Endothelial cell (in vitro differentiated cells): ENCODE results near the gene CHST3. TPM values are rescaled to one million over a fixed set of nuclear protein-coding genes. Genes with fewer than 3 reads are reported as not detected.

ENCODE experiments used
- DNase-seq: peaks from one replicate; pipeline ENCODE4 v3.0.0; 2021; ENCODE audit warnings: low spot score
- H3K27ac Mint-ChIP-seq: one replicate; pipeline ENCODE4 v1.8.0; 2021; ENCODE audit warnings: mixed read lengths, inconsistent platforms; ENCODE audit not compliant: unreplicated experiment
- H3K27me3 Mint-ChIP-seq: one replicate; pipeline ENCODE4 v1.8.0; 2021; ENCODE audit warnings: mild to moderate bottlenecking, moderate library complexity, mixed read lengths, inconsistent platforms; ENCODE audit not compliant: unreplicated experiment
- H3K36me3 Mint-ChIP-seq: one replicate; pipeline ENCODE4 v1.8.0; 2021; ENCODE audit warnings: mild to moderate bottlenecking, low read depth, mixed read lengths, inconsistent platforms; ENCODE audit not compliant: unreplicated experiment
- H3K4me1 Mint-ChIP-seq: one replicate; pipeline ENCODE4 v1.8.0; 2021; ENCODE audit warnings: mild to moderate bottlenecking, mixed read lengths, inconsistent platforms; ENCODE audit not compliant: unreplicated experiment
- H3K4me3 Mint-ChIP-seq: one replicate; pipeline ENCODE4 v1.8.0; 2021; ENCODE audit warnings: mild to moderate bottlenecking, mixed read lengths, inconsistent platforms; ENCODE audit not compliant: unreplicated experiment
- H3K9me3 Mint-ChIP-seq: one replicate; pipeline ENCODE4 v1.8.0; 2021; ENCODE audit warnings: mixed read lengths, inconsistent platforms; ENCODE audit not compliant: unreplicated experiment
- total RNA-seq: library from RNA; stranded (reverse); fragmentation: NEBNext Ultra II Directional; extraction: Animal tissue kit (Norgen Biotek cat#: 25700); gene quantifications from one replicate; pipeline ENCODE4 v1.2.1, GENCODE V29; 2021; ENCODE audit not compliant: unreplicated experiment
- TF ChIP-seq, protein P1 (sequence below): fragments of 200-600 bp; sonication (generic); IDR thresholded peaks from one replicate; pipeline ENCODE4 v1.5.0; 2021; ENCODE audit warnings: antibody characterized with exemption; ENCODE audit not compliant: unreplicated experiment

CHST3 gene
- total RNA-seq, 1 donor from 2014 or later: 3.8 TPM

GRCh38 chr10:71970869-71971268 is 6.7 kb downstream of the CHST3 start:
- H3K4me1 Mint-ChIP-seq: peaks cover 4% of the 10 kb centered on the region
- no peak overlapping the region for H3K4me3 Mint-ChIP-seq
- no peak overlapping the region for H3K27ac Mint-ChIP-seq
- TF ChIP-seq, protein P1, sequence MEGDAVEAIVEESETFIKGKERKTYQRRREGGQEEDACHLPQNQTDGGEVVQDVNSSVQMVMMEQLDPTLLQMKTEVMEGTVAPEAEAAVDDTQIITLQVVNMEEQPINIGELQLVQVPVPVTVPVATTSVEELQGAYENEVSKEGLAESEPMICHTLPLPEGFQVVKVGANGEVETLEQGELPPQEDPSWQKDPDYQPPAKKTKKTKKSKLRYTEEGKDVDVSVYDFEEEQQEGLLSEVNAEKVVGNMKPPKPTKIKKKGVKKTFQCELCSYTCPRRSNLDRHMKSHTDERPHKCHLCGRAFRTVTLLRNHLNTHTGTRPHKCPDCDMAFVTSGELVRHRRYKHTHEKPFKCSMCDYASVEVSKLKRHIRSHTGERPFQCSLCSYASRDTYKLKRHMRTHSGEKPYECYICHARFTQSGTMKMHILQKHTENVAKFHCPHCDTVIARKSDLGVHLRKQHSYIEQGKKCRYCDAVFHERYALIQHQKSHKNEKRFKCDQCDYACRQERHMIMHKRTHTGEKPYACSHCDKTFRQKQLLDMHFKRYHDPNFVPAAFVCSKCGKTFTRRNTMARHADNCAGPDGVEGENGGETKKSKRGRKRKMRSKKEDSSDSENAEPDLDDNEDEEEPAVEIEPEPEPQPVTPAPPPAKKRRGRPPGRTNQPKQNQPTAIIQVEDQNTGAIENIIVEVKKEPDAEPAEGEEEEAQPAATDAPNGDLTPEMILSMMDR: no peak
- H3K36me3 Mint-ChIP-seq: no peaks in the 10 kb centered on the region
- DNase-seq: no peak
- peaks cover 8% of the 10 kb centered on the region for H3K27me3 Mint-ChIP-seq
- no peaks in the 10 kb centered on the region for H3K9me3 Mint-ChIP-seq

GRCh38 chr10:71971311-71971731 is 7.1 kb downstream of the CHST3 start:
- Mint-ChIP-seq H3K4me1 (no peaks in the 10 kb centered on the region), H3K27me3 (peaks cover 3% of the 10 kb centered on the region), H3K9me3 (no peaks in the 10 kb centered on the region), H3K36me3 (no peaks in the 10 kb centered on the region), H3K4me3 (no peak overlapping the region), H3K27ac (no peak overlapping the region)
- DNase-seq: no peak
- TF ChIP-seq, protein P1: no peak

GRCh38 chr10:71971769-71972555 is 7.8 kb downstream of the CHST3 start:
- no peak overlapping the region for H3K4me3 Mint-ChIP-seq
- no peaks in the 10 kb centered on the region for H3K4me1 Mint-ChIP-seq

GRCh38 chr10:71972746-71973695 is 8.8 kb downstream of the CHST3 start:
- H3K4me3 Mint-ChIP-seq: peak overlapping the region; percentile 16
- H3K27me3 Mint-ChIP-seq: peaks cover 3% of the 10 kb centered on the region
- H3K9me3 Mint-ChIP-seq: no peaks in the 10 kb centered on the region
- no peak for DNase-seq
- H3K4me1 Mint-ChIP-seq: no peaks in the 10 kb centered on the region
- TF ChIP-seq, protein P1: no peak
- H3K36me3 Mint-ChIP-seq: no peaks in the 10 kb centered on the region
- H3K27ac Mint-ChIP-seq: peak overlapping the region; percentile 13

More at GRCh38 chr10:71971769-71972555, 7.8 kb downstream of the CHST3 start:
- Mint-ChIP-seq H3K27ac (no peak overlapping the region), H3K9me3 (no peaks in the 10 kb centered on the region), H3K36me3 (no peaks in the 10 kb centered on the region), H3K27me3 (peaks cover 3% of the 10 kb centered on the region)
- no peak for DNase-seq
- TF ChIP-seq, protein P1: no peak
